Body of pancreas (tissue), 4 donors: ENCODE results near the gene CHST3.

Experiments
- CTCF ChIP-seq, 7 experiments: fragments of 450-650 bp in 4 of 7; fragments of 200-600 bp in 3 of 7; sonication (generic) in 3 of 7; IDR thresholded peaks; one replicate each; pipeline ENCODE4 v1.5.1; 2016 to 2019; ENCODE audit warnings: antibody characterized with exemption in 7 of 7
- POLR2A ChIP-seq, 3 donors: fragments of 450-650 bp; IDR thresholded peaks; one replicate each; pipeline ENCODE4 v1.6.1; 2016; ENCODE audit warnings: antibody characterized with exemption in 3 of 3, mild to moderate bottlenecking in 2 of 3

GRCh38 chr10:72020914-72021809 is 57.0 kb downstream of the CHST3 start:
- TF ChIP-seq CTCF (IDR thresholded peaks at IDR 0.05) (no peak), POLR2A (IDR thresholded peaks at IDR 0.05) (no peak)
